Measurements from ENCODE around the gene GLYATL2. TPM values are rescaled to one million over a fixed set of nuclear protein-coding genes. Genes with fewer than 3 reads are reported as not detected.

The GLYATL2 gene
- total RNA-seq, 1 donor from 2014 or later: 0.60 TPM

- H3K9me3 Mint-ChIP-seq (ENCODE audit: low read depth): peaks cover 35% of the 10 kb centered on the region
- no peak overlapping the region for H3K4me3 Mint-ChIP-seq (ENCODE audit: low read depth)
- no peaks in the 10 kb centered on the region for H3K27me3 Mint-ChIP-seq
- H3K4me1 Mint-ChIP-seq (ENCODE audit: low read depth): peaks cover 7% of the 10 kb centered on the region
- no peak overlapping the region for H3K27ac Mint-ChIP-seq
- DNase-seq (ENCODE audit: low spot score, unreplicated experiment): no peak
- H3K36me3 Mint-ChIP-seq (ENCODE audit: insufficient read depth): peaks cover 2% of the 10 kb centered on the region
- TF ChIP-seq CTCF (IDR thresholded peaks at IDR 0.05; ENCODE audit: unreplicated experiment): no peak
Measured at GRCh38 chr11:58787903-58788302, 56.6 kb downstream of the GLYATL2 start.

GRCh38 chr11:58786693-58787092, 57.8 kb downstream of the GLYATL2 start:
- H3K36me3 Mint-ChIP-seq (ENCODE audit: insufficient read depth): peaks cover 2% of the 10 kb centered on the region
- H3K27me3 Mint-ChIP-seq: no peaks in the 10 kb centered on the region
- peaks cover 37% of the 10 kb centered on the region for H3K9me3 Mint-ChIP-seq (ENCODE audit: low read depth)
- TF ChIP-seq CTCF (IDR thresholded peaks at IDR 0.05; ENCODE audit: unreplicated experiment): no peak
- peaks cover 7% of the 10 kb centered on the region for H3K4me1 Mint-ChIP-seq (ENCODE audit: low read depth)
- H3K27ac Mint-ChIP-seq: no peak overlapping the region
- no peak for DNase-seq (ENCODE audit: low spot score, unreplicated experiment)
- no peak overlapping the region for H3K4me3 Mint-ChIP-seq (ENCODE audit: low read depth)

- TF ChIP-seq CTCF (IDR thresholded peaks at IDR 0.05; ENCODE audit: unreplicated experiment): no peak
- DNase-seq (ENCODE audit: low spot score, unreplicated experiment): no peak
- no peak overlapping the region for H3K27ac Mint-ChIP-seq
- H3K9me3 Mint-ChIP-seq (ENCODE audit: low read depth): peaks cover 37% of the 10 kb centered on the region
- H3K36me3 Mint-ChIP-seq (ENCODE audit: insufficient read depth): no peaks in the 10 kb centered on the region
- H3K27me3 Mint-ChIP-seq: no peaks in the 10 kb centered on the region
- H3K4me1 Mint-ChIP-seq (ENCODE audit: low read depth): peaks cover 2% of the 10 kb centered on the region
- no peak overlapping the region for H3K4me3 Mint-ChIP-seq (ENCODE audit: low read depth)
Measured at GRCh38 chr11:58784995-58785394, 59.5 kb downstream of the GLYATL2 start.

Other genes starting within 250 kb of the GLYATL2 start
- gene CNTF, start 222.0 kb downstream of the GLYATL2 start, total RNA-seq: 3.9 and 4.3 TPM in 2 replicates
- gene GLYAT, start 112.8 kb downstream of the GLYATL2 start, total RNA-seq: not detected in 2 replicates
- gene GLYATL1, start 94.8 kb upstream of the GLYATL2 start, total RNA-seq: 23.6 and 25.3 TPM in 2 replicates
- not detected in 2 replicates for gene GLYATL1B, start 241.6 kb upstream of the GLYATL2 start, total RNA-seq